Stomach (tissue), 9 donors: ENCODE data around the gene CENPN. TPM values are rescaled to one million over a fixed set of nuclear protein-coding genes. Genes with fewer than 3 reads are reported as not detected.
A peak's percentile ranks its signal among the peaks of the same experiment; 100 is the strongest.

Experiments
- DNase-seq, 2 donors: peaks; one replicate each; pipeline versions ENCODE4 v3.0.0 to v3.0.0-alpha.2; 2013 to 2019
- H3K27ac ChIP-seq, 5 donors: fragments of 200-600 bp in 4 of 5; sonication (generic) in 4 of 5; one replicate each; pipeline ENCODE4 v1.5.1; 2013 to 2019; ENCODE audit warnings: mild to moderate bottlenecking in 1 of 5, moderate library complexity in 1 of 5
- H3K27me3 ChIP-seq, 3 donors: fragments of 200-600 bp; sonication (generic); one replicate each; pipeline ENCODE4 v1.5.1; 2017 to 2019; ENCODE audit warnings: mixed run types in 1 of 3
- H3K36me3 ChIP-seq, 4 donors: fragments of 200-600 bp; sonication (generic); 1 replicate in 3 of 4; 2 replicates in 1 of 4; pipeline ENCODE4 v1.5.1; 2016 to 2019
- H3K4me1 ChIP-seq, 4 donors: fragments of 200-600 bp; sonication (generic); one replicate each; pipeline ENCODE4 v1.5.1; 2016 to 2019
- H3K4me3 ChIP-seq, 4 donors: fragments of 200-600 bp; sonication (generic) in 3 of 4; one replicate each; pipeline ENCODE4 v1.5.1; 2016 to 2019; ENCODE audit warnings: mild to moderate bottlenecking in 1 of 4
- H3K9me3 ChIP-seq, 4 donors: fragments of 200-600 bp; sonication (generic); one replicate each; pipeline ENCODE4 v1.5.1; 2016 to 2019
- CTCF ChIP-seq, 7 experiments: fragments of 450-650 bp in 4 of 7; fragments of 200-600 bp in 3 of 7; sonication (generic) in 3 of 7; IDR thresholded peaks; one replicate each; pipeline ENCODE4 v1.5.1; 2016 to 2019; ENCODE audit warnings: antibody characterized with exemption in 7 of 7, control low read depth in 2 of 7, mild to moderate bottlenecking in 1 of 7
- EP300 ChIP-seq: sonication (generic); formaldehyde crosslinking; IDR thresholded peaks from one replicate; pipeline ENCODE4 v1.6.1; 2017; ENCODE audit warnings: antibody characterized with exemption
- POLR2A ChIP-seq, 4 donors: fragments of 450-650 bp; IDR thresholded peaks; one replicate each; pipeline ENCODE4 v1.6.1; 2016; ENCODE audit warnings: antibody characterized with exemption in 4 of 4, control low read depth in 2 of 4, mild to moderate bottlenecking in 1 of 4, moderate library complexity in 1 of 4
- POLR2AphosphoS5 ChIP-seq, 3 donors: sonication (generic); formaldehyde crosslinking; IDR thresholded peaks; one replicate each; pipeline ENCODE4 v1.6.1; 2016; ENCODE audit warnings: antibody characterized with exemption in 3 of 3
- WGBS, 5 donors: extraction: QIAGEN DNeasy Blood & Tissue Kit in 3 of 5; methylation state at CpG; one replicate each; pipeline versions ENCODE4 v1.1.5 to v1.1.7; 2013 to 2018; 5-methylcytosine and 5-hydroxymethylcytosine counted together
- intact Hi-C: fragments of 100-400 bp; cut with DNase I; formaldehyde crosslinking; loops from one replicate; pipeline ENCODE4 v1.15.1; 2023; ENCODE audit warnings: low total_unique reads
- polyA plus RNA-seq, 3 donors: library from polyadenylated mRNA; stranded (reverse); fragments of 200-250 nt; gene quantifications; one replicate each; pipeline ENCODE4 v1.2.3, GENCODE V29; 2013
- total RNA-seq, 5 donors: library from RNA; depleted of rRNA; stranded (reverse); fragments of >200 nt; gene quantifications; one replicate each; pipeline versions ENCODE4 v1.1.0 to v1.2.3, GENCODE V29; 2014 to 2016
- donor health status: healthy with polysubstance abuse.
- donor health status: Bipolar disorder and iron deficiency.
- donor health status: healthy.

CENPN gene
- total and polyA plus RNA-seq, 8 donors, result 1.8 to 20.0 (median 13.2) TPM; not detected in 1

GRCh38 chr16:80997964-80998620 is 8.9 kb upstream of the CENPN start:
- Histone ChIP-seq H3K27me3 (no peaks in the 10 kb centered on the region), H3K36me3 (peaks cover 0 to 6% (median 0%) of the 10 kb centered on the region in 4 donors), H3K27ac (peak overlapping the region in 4 of 5 donors; percentile 66 to 75 (median 70)), H3K9me3 (no peaks in the 10 kb centered on the region), H3K4me1 (peaks cover 4 to 42% (median 28%) of the 10 kb centered on the region in 4 donors), H3K4me3 (peak overlapping the region in 1 of 4 donors; percentile 32)
- DNase-seq, result no peak
- 81 to 88% (median 86%) methylated on average over 7 of the region's 7 CpGs for WGBS, 5 donors
- intact Hi-C loops, result no loop called here
- no peak for TF ChIP-seq CTCF (IDR thresholded peaks at IDR 0.05)
- no peak for TF ChIP-seq EP300
- TF ChIP-seq POLR2A (IDR thresholded peaks at IDR 0.05), result no peak
- no peak for TF ChIP-seq POLR2AphosphoS5 (IDR thresholded peaks at IDR 0.05)

GRCh38 chr16:81000873-81001272 is 6.1 kb upstream of the CENPN start:
- Histone ChIP-seq H3K4me1 (peaks cover 29 to 61% (median 47%) of the 10 kb centered on the region in 4 donors), H3K4me3 (no peak overlapping the region), H3K27ac (no peak overlapping the region), H3K9me3 (no peaks in the 10 kb centered on the region), H3K27me3 (no peaks in the 10 kb centered on the region), H3K36me3 (no peaks in the 10 kb centered on the region)
- DNase-seq, result no peak
- WGBS, 5 donors, result 95 to 100% (median 97%) methylated on average over 3 of the region's 3 CpGs
- intact Hi-C loops, result no loop called here
- TF ChIP-seq POLR2A (IDR thresholded peaks at IDR 0.05), result no peak
- TF ChIP-seq EP300, result no peak
- TF ChIP-seq POLR2AphosphoS5 (IDR thresholded peaks at IDR 0.05), result no peak
- TF ChIP-seq CTCF (IDR thresholded peaks at IDR 0.05), result no peak

- no peaks in the 10 kb centered on the region for H3K9me3 ChIP-seq
- H3K27ac ChIP-seq, result no peak overlapping the region
- no peak for DNase-seq
- TF ChIP-seq POLR2A (IDR thresholded peaks at IDR 0.05) (no peak), EP300 (no peak), CTCF (IDR thresholded peaks at IDR 0.05) (no peak), POLR2AphosphoS5 (IDR thresholded peaks at IDR 0.05) (no peak)
- intact Hi-C loops, result no loop called here
- WGBS, 5 donors, result 65 to 77% (median 71%) methylated on average over 5 of the region's 5 CpGs
- no peaks in the 10 kb centered on the region for H3K36me3 ChIP-seq
- H3K4me1 ChIP-seq, result peaks cover 29 to 59% (median 49%) of the 10 kb centered on the region in 4 donors
- H3K27me3 ChIP-seq, result no peaks in the 10 kb centered on the region
- H3K4me3 ChIP-seq, result no peak overlapping the region
These were observed 5.7 kb upstream of the CENPN start for GRCh38 chr16:81001330-81001729.

- Histone ChIP-seq H3K9me3 (no peaks in the 10 kb centered on the region), H3K27ac (peak overlapping the region in 2 of 5 donors; percentile 96 to 99), H3K4me3 (no peak overlapping the region), H3K27me3 (no peaks in the 10 kb centered on the region), H3K36me3 (no peaks in the 10 kb centered on the region), H3K4me1 (peaks cover 33 to 45% (median 38%) of the 10 kb centered on the region in 4 donors)
- DNase-seq, result no peak
- WGBS, 5 donors, result 51 to 63% (median 57%) methylated on average over 4 of the region's 4 CpGs
- intact Hi-C loops, result no loop called here
- TF ChIP-seq POLR2A (IDR thresholded peaks at IDR 0.05) (no peak), CTCF (IDR thresholded peaks at IDR 0.05) (no peak), EP300 (no peak), POLR2AphosphoS5 (IDR thresholded peaks at IDR 0.05) (no peak)
These were observed 4.0 kb upstream of the CENPN start for GRCh38 chr16:81003064-81003463.
